GM04503 (cell line): ENCODE results near the gene ACHE.
A peak's percentile ranks its signal among the peaks of the same experiment; 100 is the strongest.

Experiments used
- DNase-seq: peaks from one replicate; pipeline ENCODE4 v3.0.0-alpha.2; 2012; ENCODE audit warnings: low read depth

The ACHE gene

GRCh38 chr7:100884736-100885439 lies 10.8 kb downstream of the ACHE start:
- DNase-seq, result no peak

- no peak for DNase-seq
Observed at GRCh38 chr7:100882785-100883526, 12.7 kb downstream of the ACHE start.

- DNase-seq, result no peak
Observed at GRCh38 chr7:100882201-100882600, 13.5 kb downstream of the ACHE start.

- DNase-seq, result no peak
Observed at GRCh38 chr7:100881136-100881535, 14.6 kb downstream of the ACHE start.

- DNase-seq, result no peak
Observed at GRCh38 chr7:100880645-100881044, 15.0 kb downstream of the ACHE start.

- no peak for DNase-seq
Observed at GRCh38 chr7:100879685-100880261, 15.9 kb downstream of the ACHE start.

- no peak for DNase-seq
Observed at GRCh38 chr7:100878685-100879084, 17.0 kb downstream of the ACHE start.

- DNase-seq, result no peak
Observed at GRCh38 chr7:100878013-100878412, 17.7 kb downstream of the ACHE start.

- DNase-seq, result no peak
Observed at GRCh38 chr7:100875356-100875751, 20.3 kb downstream of the ACHE start.

GRCh38 chr7:100874577-100875355 lies 20.9 kb downstream of the ACHE start, which contains the start of gene SRRT:
SRRT (plus strand) TSS chr7:100875103; CDS start chr7:100875591, 488 bp downstream.
- peak; percentile 78 for DNase-seq

GRCh38 chr7:100874300-100874576 lies 21.4 kb downstream of the ACHE start:
- DNase-seq, result no peak

- no peak for DNase-seq
Observed at GRCh38 chr7:100873599-100874299, 21.9 kb downstream of the ACHE start.

GRCh38 chr7:100867776-100868485 lies 27.8 kb downstream of the ACHE start:
- DNase-seq, result no peak

GRCh38 chr7:100867040-100867775 lies 28.5 kb downstream of the ACHE start, which contains the start of gene TRIP6:
TRIP6 (plus strand) TSS chr7:100867387; CDS start chr7:100867498, 111 bp downstream.
- DNase-seq, result peak; percentile 83

- no peak for DNase-seq
Observed at GRCh38 chr7:100866729-100867039, 29.0 kb downstream of the ACHE start.

- no peak for DNase-seq
Observed at GRCh38 chr7:100865938-100866728, 29.6 kb downstream of the ACHE start.

- DNase-seq, result peak; percentile 38
Observed at GRCh38 chr7:100865372-100865911, 30.2 kb downstream of the ACHE start.

- no peak for DNase-seq
Observed at GRCh38 chr7:100864263-100864845, 31.3 kb downstream of the ACHE start.

GRCh38 chr7:100863406-100863950 lies 32.2 kb downstream of the ACHE start:
- DNase-seq, result no peak
